ENCODE results near the gene SH3RF3. TPM values are rescaled to one million over a fixed set of nuclear protein-coding genes. Genes with fewer than 3 reads are reported as not detected.

Gene SH3RF3
- polyA plus RNA-seq, 1 of the 3 experiments (the other 2 are of a cell fraction), result 1.9 TPM

DNA sequence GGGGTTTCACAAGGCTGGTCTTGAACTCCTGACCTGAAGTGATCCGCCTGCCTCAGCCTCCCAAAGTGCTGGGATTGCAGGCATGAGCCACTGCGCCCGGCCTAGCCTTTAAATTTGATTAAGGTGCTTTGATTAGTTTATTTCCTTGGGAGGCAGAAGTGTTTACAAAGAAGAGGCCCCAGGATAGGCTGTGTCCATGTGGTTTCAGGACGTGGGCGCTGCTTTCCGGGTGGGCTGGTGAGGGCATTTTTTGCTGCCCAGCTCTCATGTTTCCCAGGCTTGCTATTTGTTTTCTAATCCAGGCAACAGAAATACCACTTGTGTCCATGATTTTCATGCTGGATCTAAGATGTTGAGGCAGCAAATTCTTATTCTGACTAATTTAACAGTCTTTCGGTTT, 124.2 kb downstream of the SH3RF3 start:
- WGBS (ENCODE audit: low lambda C conversion rate), result 97% methylated on average over 7 of the region's 7 CpGs
- Histone ChIP-seq H3K79me2 (ENCODE audit: insufficient read depth) (peaks cover 11% of the 10 kb centered on the region; the same call in 1 of the 2 replicates), H3K36me3 (replicated peaks in 1 of 2; ENCODE audit: control insufficient read depth in 1 of 2, insufficient read depth in 2 of 2, low read length in 1 of 2) (no peaks in the 10 kb centered on the region), H3K4me2 (no peak overlapping the region), H3K27me3 (ENCODE audit: insufficient read depth) (no peaks in the 10 kb centered on the region), H3K4me1 (ENCODE audit: control insufficient read depth in 1 of 2, insufficient read depth in 2 of 2, low read depth in 1 of 2, low read length in 1 of 2) (peaks cover 0 to 8% of the 10 kb centered on the region in 2 experiments; a peak in 1 of 4 replicates), H3F3A (replicated peaks; ENCODE audit: insufficient read depth) (no peaks in the 10 kb centered on the region), H2AFZ (ENCODE audit: low read depth) (no peak overlapping the region), H3K27ac (ENCODE audit: low read depth in 2 of 2, low read length in 1 of 2) (no peak overlapping the region), H3K4me3 (ENCODE audit: low read depth in 2 of 2, low read length in 1 of 2) (no peak overlapping the region), H3K9ac (no peak overlapping the region), H3K9me3 (no peaks in the 10 kb centered on the region), H4K20me1 (ENCODE audit: insufficient read depth) (0 out of 2 replicates have a peak, but pooled peaks cover 6% of the 10 kb centered on the region), H3K9me2 (no peaks in the 10 kb centered on the region)
- no peak for DNase-seq
- POLR2A ChIA-PET, result no interaction called here
- CTCF ChIA-PET, result no interaction called here
- no peak for TF ChIP-seq JUND (IDR thresholded peaks at IDR 0.05)
- TF ChIP-seq EZH2phosphoT487 (IDR thresholded peaks at IDR 0.05; ENCODE audit: borderline replicate concordance, low read depth), result no peak
- TF ChIP-seq, protein P1, sequence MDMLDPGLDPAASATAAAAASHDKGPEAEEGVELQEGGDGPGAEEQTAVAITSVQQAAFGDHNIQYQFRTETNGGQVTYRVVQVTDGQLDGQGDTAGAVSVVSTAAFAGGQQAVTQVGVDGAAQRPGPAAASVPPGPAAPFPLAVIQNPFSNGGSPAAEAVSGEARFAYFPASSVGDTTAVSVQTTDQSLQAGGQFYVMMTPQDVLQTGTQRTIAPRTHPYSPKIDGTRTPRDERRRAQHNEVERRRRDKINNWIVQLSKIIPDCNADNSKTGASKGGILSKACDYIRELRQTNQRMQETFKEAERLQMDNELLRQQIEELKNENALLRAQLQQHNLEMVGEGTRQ (IDR thresholded peaks at IDR 0.05; ENCODE audit: borderline replicate concordance, low read depth, low read length), result no peak
- TF ChIP-seq, protein P2, sequence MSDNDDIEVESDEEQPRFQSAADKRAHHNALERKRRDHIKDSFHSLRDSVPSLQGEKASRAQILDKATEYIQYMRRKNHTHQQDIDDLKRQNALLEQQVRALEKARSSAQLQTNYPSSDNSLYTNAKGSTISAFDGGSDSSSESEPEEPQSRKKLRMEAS (IDR thresholded peaks at IDR 0.05; ENCODE audit: low read depth), result no peak
- no peak for TF ChIP-seq TCF12 (IDR thresholded peaks at IDR 0.05)
- no peak for TF ChIP-seq POLR2AphosphoS5 (IDR thresholded peaks at IDR 0.05; ENCODE audit: low read depth, low read length)
- TF ChIP-seq EP300 (IDR thresholded peaks at IDR 0.05; ENCODE audit: borderline replicate concordance in 1 of 2, low read depth in 1 of 2, low read length in 1 of 2), result no peak
- TF ChIP-seq, protein P3, sequence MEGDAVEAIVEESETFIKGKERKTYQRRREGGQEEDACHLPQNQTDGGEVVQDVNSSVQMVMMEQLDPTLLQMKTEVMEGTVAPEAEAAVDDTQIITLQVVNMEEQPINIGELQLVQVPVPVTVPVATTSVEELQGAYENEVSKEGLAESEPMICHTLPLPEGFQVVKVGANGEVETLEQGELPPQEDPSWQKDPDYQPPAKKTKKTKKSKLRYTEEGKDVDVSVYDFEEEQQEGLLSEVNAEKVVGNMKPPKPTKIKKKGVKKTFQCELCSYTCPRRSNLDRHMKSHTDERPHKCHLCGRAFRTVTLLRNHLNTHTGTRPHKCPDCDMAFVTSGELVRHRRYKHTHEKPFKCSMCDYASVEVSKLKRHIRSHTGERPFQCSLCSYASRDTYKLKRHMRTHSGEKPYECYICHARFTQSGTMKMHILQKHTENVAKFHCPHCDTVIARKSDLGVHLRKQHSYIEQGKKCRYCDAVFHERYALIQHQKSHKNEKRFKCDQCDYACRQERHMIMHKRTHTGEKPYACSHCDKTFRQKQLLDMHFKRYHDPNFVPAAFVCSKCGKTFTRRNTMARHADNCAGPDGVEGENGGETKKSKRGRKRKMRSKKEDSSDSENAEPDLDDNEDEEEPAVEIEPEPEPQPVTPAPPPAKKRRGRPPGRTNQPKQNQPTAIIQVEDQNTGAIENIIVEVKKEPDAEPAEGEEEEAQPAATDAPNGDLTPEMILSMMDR (IDR thresholded peaks at IDR 0.05), result no peak
- no peak for TF ChIP-seq YY1 (IDR thresholded peaks at IDR 0.05; ENCODE audit: low read depth)
- no peak for TF ChIP-seq SIN3A (IDR thresholded peaks at IDR 0.05; ENCODE audit: borderline replicate concordance, low read depth, low read length)
- TF ChIP-seq, protein P4, sequence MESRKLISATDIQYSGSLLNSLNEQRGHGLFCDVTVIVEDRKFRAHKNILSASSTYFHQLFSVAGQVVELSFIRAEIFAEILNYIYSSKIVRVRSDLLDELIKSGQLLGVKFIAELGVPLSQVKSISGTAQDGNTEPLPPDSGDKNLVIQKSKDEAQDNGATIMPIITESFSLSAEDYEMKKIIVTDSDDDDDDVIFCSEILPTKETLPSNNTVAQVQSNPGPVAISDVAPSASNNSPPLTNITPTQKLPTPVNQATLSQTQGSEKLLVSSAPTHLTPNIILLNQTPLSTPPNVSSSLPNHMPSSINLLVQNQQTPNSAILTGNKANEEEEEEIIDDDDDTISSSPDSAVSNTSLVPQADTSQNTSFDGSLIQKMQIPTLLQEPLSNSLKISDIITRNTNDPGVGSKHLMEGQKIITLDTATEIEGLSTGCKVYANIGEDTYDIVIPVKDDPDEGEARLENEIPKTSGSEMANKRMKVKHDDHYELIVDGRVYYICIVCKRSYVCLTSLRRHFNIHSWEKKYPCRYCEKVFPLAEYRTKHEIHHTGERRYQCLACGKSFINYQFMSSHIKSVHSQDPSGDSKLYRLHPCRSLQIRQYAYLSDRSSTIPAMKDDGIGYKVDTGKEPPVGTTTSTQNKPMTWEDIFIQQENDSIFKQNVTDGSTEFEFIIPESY (IDR thresholded peaks at IDR 0.05; ENCODE audit: borderline replicate concordance, low read depth), result no peak
- TF ChIP-seq TEAD4 (IDR thresholded peaks at IDR 0.05; ENCODE audit: borderline replicate concordance, insufficient read depth), result no peak
- TF ChIP-seq MXI1 (IDR thresholded peaks at IDR 0.05; ENCODE audit: low read depth, low read length), result no peak
- TF ChIP-seq, protein P5, sequence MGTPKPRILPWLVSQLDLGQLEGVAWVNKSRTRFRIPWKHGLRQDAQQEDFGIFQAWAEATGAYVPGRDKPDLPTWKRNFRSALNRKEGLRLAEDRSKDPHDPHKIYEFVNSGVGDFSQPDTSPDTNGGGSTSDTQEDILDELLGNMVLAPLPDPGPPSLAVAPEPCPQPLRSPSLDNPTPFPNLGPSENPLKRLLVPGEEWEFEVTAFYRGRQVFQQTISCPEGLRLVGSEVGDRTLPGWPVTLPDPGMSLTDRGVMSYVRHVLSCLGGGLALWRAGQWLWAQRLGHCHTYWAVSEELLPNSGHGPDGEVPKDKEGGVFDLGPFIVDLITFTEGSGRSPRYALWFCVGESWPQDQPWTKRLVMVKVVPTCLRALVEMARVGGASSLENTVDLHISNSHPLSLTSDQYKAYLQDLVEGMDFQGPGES (IDR thresholded peaks at IDR 0.05; ENCODE audit: low read depth, low read length), result no peak
- no peak for TF ChIP-seq NFIC (IDR thresholded peaks at IDR 0.05; ENCODE audit: borderline replicate concordance)
- no peak for TF ChIP-seq SMC3 (IDR thresholded peaks at IDR 0.05; ENCODE audit: low read depth, low read length)
- no peak for TF ChIP-seq TAF1 (IDR thresholded peaks at IDR 0.05; ENCODE audit: borderline replicate concordance, low read depth, low read length)

All from SK-N-SH (cell line).